ENCODE results near the gene ARL17A. TPM values are rescaled to one million over a fixed set of nuclear protein-coding genes. Genes with fewer than 3 reads are reported as not detected.

Gene ARL17A
- 6.9 and 7.0 TPM in 2 replicates for total RNA-seq

GRCh38 chr17:46579083-46580075 lies at the start of gene ARL17A:
TSS of gene ARL17A (minus strand) at chr17:46579691. CDS start at chr17:46576322, 3,369 bp downstream.

GRCh38 chr17:46590157-46591146 lies 11.0 kb upstream of the ARL17A start, which contains the start of gene NSF:
TSS of gene NSF (plus strand) at chr17:46590669. CDS start at chr17:46590776, 107 bp downstream.

GRCh38 chr17:46512168-46512567 lies 67.3 kb downstream of the ARL17A start, which contains the start of gene LRRC37A2:
TSS of gene LRRC37A2 (plus strand) at chr17:46512468. CDS start at chr17:46512713, 245 bp downstream.

Other genes starting within 250 kb of the ARL17A start
- gene ARL17B, start 217.9 kb downstream of the ARL17A start, total RNA-seq = 3.8 and 4.8 TPM in 2 replicates
- 2.6 and 4.6 TPM in 2 replicates for gene LRRC37A2, start 67.2 kb downstream of the ARL17A start, total RNA-seq
- 45.4 and 55.2 TPM in 2 replicates for gene NSF, start 11.0 kb upstream of the ARL17A start, total RNA-seq
- gene WNT3, start 239.0 kb upstream of the ARL17A start, total RNA-seq = 1.0 and 1.4 TPM in 2 replicates

All from smooth muscle cell of the pulmonary artery (primary cell).